Coronary artery (tissue), 2 donors: ENCODE measurements around the gene IRF9.

Experiments
- DNase-seq: peaks from one replicate; pipeline ENCODE4 v3.0.0-alpha.2; 2017; ENCODE audit warnings: low spot score
- H3K27ac ChIP-seq, 2 donors: fragments of 200-600 bp; sonication (generic); one replicate each; pipeline ENCODE4 v1.5.1; 2016 to 2019
- H3K4me3 ChIP-seq: fragments of 200-600 bp; sonication (generic); 2 replicates; pipeline ENCODE4 v1.5.1; 2016; ENCODE audit warnings: mild to moderate bottlenecking, moderate library complexity
- CTCF ChIP-seq: fragments of 200-600 bp; sonication (generic); IDR thresholded peaks from one replicate; pipeline ENCODE4 v1.5.1; 2019; ENCODE audit warnings: antibody characterized with exemption

IRF9 gene

DNA sequence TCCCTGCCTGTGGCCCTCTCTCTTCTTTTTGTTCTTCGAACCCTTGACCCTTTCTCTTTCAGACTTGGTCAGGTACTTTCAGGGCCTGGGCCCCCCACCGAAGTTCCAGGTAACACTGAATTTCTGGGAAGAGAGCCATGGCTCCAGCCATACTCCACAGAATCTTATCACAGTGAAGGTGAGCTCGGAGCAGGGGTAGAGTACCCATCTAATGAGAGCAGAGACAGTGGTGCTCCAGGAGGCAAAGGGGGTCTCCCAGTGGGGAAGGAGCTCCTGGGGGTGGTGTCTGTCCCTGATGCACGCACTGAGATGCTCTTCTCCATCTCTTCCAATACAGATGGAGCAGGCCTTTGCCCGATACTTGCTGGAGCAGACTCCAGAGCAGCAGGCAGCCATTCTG, 4.7 kb downstream of the IRF9 start:
- no peak overlapping the region for H3K4me3 ChIP-seq
- TF ChIP-seq CTCF = no peak
- H3K27ac ChIP-seq = no peak overlapping the region
- DNase-seq = peak; percentile 67

DNA sequence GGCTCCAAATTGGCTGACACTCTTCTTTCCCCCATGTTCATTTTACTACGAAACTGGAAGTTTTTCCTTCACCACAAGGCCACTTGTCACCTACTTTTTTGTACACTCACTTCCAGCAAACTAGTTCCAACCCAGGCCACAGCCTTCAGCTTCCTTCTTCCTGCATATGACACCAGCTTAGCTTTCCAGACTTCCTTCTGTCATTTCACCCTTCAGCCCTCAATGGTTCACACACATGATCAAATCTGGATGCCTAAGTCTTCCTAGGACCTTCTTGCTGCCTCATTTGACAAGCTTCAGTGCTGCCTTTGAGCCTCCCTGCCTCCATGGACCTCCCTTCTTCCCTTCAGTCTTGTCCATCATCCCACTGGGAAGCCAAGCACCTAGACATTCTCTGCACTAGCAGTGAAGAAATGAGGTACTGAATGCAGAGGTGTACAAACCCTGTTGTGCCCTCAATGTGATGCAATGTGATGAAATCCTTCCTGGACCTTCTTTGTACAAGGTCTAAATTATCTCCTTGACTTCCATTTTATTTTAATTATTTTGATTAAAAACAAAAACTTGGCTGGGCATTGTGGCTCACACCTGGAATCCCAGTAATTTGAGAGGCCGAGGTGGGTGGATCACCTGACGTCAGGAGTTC, 6.5 kb downstream of the IRF9 start:
- Histone ChIP-seq H3K27ac (no peak overlapping the region), H3K4me3 (no peak overlapping the region)
- no peak for DNase-seq
- no peak for TF ChIP-seq CTCF

DNA sequence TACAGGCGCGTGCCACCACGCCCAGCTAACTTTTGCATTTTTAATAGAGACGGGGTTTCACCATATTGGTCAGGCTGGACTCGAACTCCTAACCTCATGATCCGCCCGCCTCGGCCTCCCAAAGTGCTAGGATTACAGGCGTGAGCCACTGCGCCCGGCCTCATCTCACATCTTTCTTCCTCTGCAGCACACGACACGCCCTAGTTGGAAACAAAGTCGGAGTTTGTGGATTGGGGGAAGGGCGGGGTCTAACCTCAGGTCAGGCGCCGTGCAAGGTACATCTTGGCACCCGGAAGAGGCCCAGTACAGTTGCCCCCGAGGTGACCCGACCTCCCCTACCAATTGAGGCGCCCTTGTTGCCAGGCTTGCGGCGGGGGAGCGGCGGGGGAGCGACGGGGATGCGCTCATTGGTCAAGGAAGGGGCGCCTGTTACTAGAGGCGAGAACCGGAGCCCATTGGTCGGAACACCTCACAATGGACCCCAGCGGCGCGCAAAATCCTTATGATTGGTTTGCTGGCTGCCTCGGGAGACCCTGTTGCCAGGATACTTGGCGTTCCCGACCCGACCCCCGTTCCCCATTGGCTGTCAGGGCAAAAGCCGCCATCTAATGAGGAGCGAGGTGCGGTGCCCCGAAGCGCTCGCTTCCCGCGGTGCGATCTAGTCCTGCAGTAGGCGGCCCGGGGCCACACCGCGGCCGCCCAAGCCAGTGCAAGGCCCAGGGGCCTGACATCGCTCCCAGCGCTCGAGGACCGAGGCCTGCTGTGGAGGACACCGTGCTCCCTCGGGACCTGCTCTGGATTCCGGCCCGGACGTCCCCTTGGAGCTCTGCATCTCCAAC, 10.6 kb downstream of the IRF9 start, which contains the start of gene REC8:
Gene REC8, plus strand, starts transcription at position 659 of the 839 bp plus-strand sequence. CDS start 473 bp downstream, outside the sequence.
- Histone ChIP-seq H3K27ac (peak within 1 kb of the TSS in 1 of 2 donors; percentile 27), H3K4me3 (peak within 1 kb of the TSS; percentile 60)
- no peak for TF ChIP-seq CTCF
- peak; percentile 78 for DNase-seq

GRCh38 chr14:24172261-24172860, 11.3 kb downstream of the IRF9 start:
- H3K27ac ChIP-seq = peak overlapping the region in 1 of 2 donors; percentile 27
- DNase-seq = peak; percentile 64
- peak overlapping the region; percentile 60 for H3K4me3 ChIP-seq
- TF ChIP-seq CTCF = no peak

DNA sequence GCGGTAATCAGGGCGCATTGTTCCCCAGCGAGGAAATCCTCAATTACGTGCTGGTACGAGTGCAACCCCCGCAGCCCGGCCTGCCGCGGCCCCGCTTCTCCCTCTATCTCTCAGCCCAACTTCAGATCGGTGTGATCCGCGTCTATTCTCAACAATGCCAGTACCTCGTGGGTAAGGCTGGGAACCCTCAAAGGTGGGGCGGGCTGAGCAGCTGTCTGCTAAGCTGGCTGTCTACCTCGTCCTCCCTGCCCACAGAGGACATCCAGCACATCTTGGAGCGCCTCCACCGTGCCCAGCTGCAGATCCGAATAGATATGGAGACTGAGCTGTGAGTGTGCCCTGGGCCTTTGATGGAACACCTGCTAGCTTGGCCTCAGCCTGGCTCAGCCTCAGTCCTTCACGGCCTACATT, 11.8 kb downstream of the IRF9 start:
- no peak overlapping the region for H3K4me3 ChIP-seq
- DNase-seq = no peak
- TF ChIP-seq CTCF = no peak
- no peak overlapping the region for H3K27ac ChIP-seq

- H3K4me3 ChIP-seq = no peak overlapping the region
- H3K27ac ChIP-seq = no peak overlapping the region
- no peak for TF ChIP-seq CTCF
- no peak for DNase-seq
Measured at GRCh38 chr14:24176599-24176998, 15.5 kb downstream of the IRF9 start.
